WTC11 (cell line): ENCODE results near the gene FITM1.

ENCODE experiments used
- ATF1 ChIP-seq: sonication (generic); formaldehyde crosslinking; IDR thresholded peaks from 2 replicates; pipeline ENCODE4 v1.8.1; 2023; ENCODE audit warnings: mild to moderate bottlenecking, moderate library complexity, missing genetic modification reagents
- ATF2 ChIP-seq: sonication (generic); formaldehyde crosslinking; IDR thresholded peaks from 2 replicates; pipeline ENCODE4 v1.8.1; 2022; ENCODE audit warnings: low read depth, missing genetic modification reagents, borderline replicate concordance
- ELF4 ChIP-seq: sonication (generic); formaldehyde crosslinking; IDR thresholded peaks from 2 replicates; pipeline ENCODE4 v1.8.1; 2022; ENCODE audit warnings: low read depth, mild to moderate bottlenecking, moderate library complexity, missing genetic modification reagents
- HMGXB4 ChIP-seq: sonication (generic); formaldehyde crosslinking; IDR thresholded peaks from 2 replicates; pipeline ENCODE4 v1.8.1; 2023; ENCODE audit warnings: mild to moderate bottlenecking, moderate library complexity, missing genetic modification reagents
- TCF7 ChIP-seq: sonication (generic); formaldehyde crosslinking; IDR thresholded peaks from 2 replicates; pipeline ENCODE4 v1.8.0; 2022; ENCODE audit warnings: mild to moderate bottlenecking, low read depth, missing genetic modification reagents, moderate library complexity
- TEAD1 ChIP-seq: sonication (generic); formaldehyde crosslinking; IDR thresholded peaks from 2 replicates; pipeline ENCODE4 v1.8.0; 2022; ENCODE audit warnings: mild to moderate bottlenecking, missing genetic modification reagents
- TF ChIP-seq, protein P1 (sequence below): fragments of 200-600 bp; IDR thresholded peaks from 2 replicates; pipeline ENCODE4 v1.8.0; 2022; ENCODE audit warnings: antibody characterized with exemption

DNA sequence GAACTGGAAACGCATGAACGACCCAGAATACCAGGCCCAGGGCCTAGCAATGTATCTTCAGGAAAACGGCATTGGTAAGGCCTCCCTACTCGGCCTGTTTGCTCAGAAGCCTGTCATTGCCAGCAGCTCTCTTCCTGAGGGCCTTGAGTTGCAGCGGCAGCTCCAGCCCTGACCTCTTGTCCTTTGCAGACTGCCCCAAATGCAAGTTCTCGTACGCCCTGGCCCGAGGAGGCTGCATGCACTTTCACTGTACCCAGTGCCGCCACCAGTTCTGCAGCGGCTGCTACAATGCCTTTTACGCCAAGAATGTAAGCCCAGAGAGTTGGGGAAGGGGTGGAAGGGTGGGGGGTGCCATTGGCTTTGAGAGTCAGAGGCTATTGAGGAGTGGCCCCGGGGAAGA, 26.9 kb downstream of the FITM1 start:
- TF ChIP-seq ELF4 (CRISPR knock-in tag) (no peak), ATF2 (no peak), TCF7 (no peak), HMGXB4 (CRISPR knock-in tag) (no peak), TEAD1 (CRISPR knock-in tag) (no peak), ATF1 (CRISPR knock-in tag) (no peak)
- TF ChIP-seq, protein P1, sequence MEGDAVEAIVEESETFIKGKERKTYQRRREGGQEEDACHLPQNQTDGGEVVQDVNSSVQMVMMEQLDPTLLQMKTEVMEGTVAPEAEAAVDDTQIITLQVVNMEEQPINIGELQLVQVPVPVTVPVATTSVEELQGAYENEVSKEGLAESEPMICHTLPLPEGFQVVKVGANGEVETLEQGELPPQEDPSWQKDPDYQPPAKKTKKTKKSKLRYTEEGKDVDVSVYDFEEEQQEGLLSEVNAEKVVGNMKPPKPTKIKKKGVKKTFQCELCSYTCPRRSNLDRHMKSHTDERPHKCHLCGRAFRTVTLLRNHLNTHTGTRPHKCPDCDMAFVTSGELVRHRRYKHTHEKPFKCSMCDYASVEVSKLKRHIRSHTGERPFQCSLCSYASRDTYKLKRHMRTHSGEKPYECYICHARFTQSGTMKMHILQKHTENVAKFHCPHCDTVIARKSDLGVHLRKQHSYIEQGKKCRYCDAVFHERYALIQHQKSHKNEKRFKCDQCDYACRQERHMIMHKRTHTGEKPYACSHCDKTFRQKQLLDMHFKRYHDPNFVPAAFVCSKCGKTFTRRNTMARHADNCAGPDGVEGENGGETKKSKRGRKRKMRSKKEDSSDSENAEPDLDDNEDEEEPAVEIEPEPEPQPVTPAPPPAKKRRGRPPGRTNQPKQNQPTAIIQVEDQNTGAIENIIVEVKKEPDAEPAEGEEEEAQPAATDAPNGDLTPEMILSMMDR, result no peak
